ENCODE measurements around the gene DNHD1.

DNA sequence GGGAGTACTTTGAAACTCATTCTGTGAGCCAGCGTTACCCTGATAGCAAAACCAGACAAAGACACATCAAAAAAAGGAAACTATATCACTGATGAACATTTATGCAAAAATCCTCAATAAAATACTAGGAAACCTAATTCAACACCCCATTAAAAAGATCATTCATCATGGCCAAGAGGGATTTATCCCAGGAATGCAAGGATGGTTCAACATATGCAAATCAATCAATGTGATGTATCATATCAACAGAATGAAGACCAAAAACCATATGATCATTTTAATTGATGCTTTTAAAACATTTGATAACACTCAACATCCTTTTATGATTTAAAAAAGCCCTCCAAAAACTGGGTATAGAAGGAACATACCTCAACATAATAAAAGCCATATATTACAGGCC is 86.5 kb downstream of the DNHD1 start:
- TF ChIP-seq SUZ12 (IDR thresholded peaks at IDR 0.05; ENCODE audit: extremely low read depth, insufficient read depth, insufficient read length) (no peak), ZNF274 (IDR thresholded peaks at IDR 0.05; ENCODE audit: low read depth, low read length) (no peak), YY1 (IDR thresholded peaks at IDR 0.05; ENCODE audit: insufficient read depth, insufficient read length) (no peak)

Measured in NT2/D1 (cell line).